Testis (tissue), 2 donors: ENCODE measurements around the gene THPO.

Experiments
- CTCF ChIP-seq, 3 experiments: fragments of 450-650 bp in 2 of 3; fragments of 200-600 bp in 1 of 3; sonication (generic) in 1 of 3; IDR thresholded peaks; one replicate each; pipeline ENCODE4 v1.5.1; 2016 to 2019; ENCODE audit warnings: antibody characterized with exemption in 3 of 3, mild to moderate bottlenecking in 2 of 3, moderate library complexity in 1 of 3
- POLR2A ChIP-seq: fragments of 450-650 bp; IDR thresholded peaks from one replicate; pipeline ENCODE4 v1.6.1; 2017; ENCODE audit warnings: antibody characterized with exemption, mild to moderate bottlenecking, moderate library complexity

- TF ChIP-seq CTCF (IDR thresholded peaks at IDR 0.05) (no peak), POLR2A (no peak)
These were observed 3.5 kb upstream of the THPO start for GRCh38 chr3:184381261-184382224.
